ENCODE measurements around the gene SEPTIN5. TPM values are rescaled to one million over a fixed set of nuclear protein-coding genes. Genes with fewer than 3 reads are reported as not detected.
A peak's percentile ranks its signal among the peaks of the same experiment; 100 is the strongest.

Gene SEPTIN5
- total RNA-seq, 1 donor from 2014 or later = 197 TPM

- Mint-ChIP-seq H3K4me1 (ENCODE audit: low read depth) (peaks cover 27% of the 10 kb centered on the region), H3K27ac (ENCODE audit: unreplicated experiment) (peak overlapping the region; percentile 97), H3K36me3 (ENCODE audit: low read depth) (no peaks in the 10 kb centered on the region), H3K27me3 (ENCODE audit: low read depth) (no peaks in the 10 kb centered on the region), H3K4me3 (ENCODE audit: unreplicated experiment) (peak overlapping the region; percentile 68), H3K9me3 (ENCODE audit: low read depth) (no peaks in the 10 kb centered on the region)
- TF ChIP-seq, protein P1, sequence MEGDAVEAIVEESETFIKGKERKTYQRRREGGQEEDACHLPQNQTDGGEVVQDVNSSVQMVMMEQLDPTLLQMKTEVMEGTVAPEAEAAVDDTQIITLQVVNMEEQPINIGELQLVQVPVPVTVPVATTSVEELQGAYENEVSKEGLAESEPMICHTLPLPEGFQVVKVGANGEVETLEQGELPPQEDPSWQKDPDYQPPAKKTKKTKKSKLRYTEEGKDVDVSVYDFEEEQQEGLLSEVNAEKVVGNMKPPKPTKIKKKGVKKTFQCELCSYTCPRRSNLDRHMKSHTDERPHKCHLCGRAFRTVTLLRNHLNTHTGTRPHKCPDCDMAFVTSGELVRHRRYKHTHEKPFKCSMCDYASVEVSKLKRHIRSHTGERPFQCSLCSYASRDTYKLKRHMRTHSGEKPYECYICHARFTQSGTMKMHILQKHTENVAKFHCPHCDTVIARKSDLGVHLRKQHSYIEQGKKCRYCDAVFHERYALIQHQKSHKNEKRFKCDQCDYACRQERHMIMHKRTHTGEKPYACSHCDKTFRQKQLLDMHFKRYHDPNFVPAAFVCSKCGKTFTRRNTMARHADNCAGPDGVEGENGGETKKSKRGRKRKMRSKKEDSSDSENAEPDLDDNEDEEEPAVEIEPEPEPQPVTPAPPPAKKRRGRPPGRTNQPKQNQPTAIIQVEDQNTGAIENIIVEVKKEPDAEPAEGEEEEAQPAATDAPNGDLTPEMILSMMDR (IDR thresholded peaks at IDR 0.05) = no peak
- DNase-seq (ENCODE audit: low spot score) = peak; percentile 10
Observed at GRCh38 chr22:19691007-19691720, 23.1 kb upstream of the SEPTIN5 start.

GRCh38 chr22:19691721-19692341 lies 22.5 kb upstream of the SEPTIN5 start:
- no peaks in the 10 kb centered on the region for H3K9me3 Mint-ChIP-seq (ENCODE audit: low read depth)
- peaks cover 31% of the 10 kb centered on the region for H3K4me1 Mint-ChIP-seq (ENCODE audit: low read depth)
- peak; percentile 68 for DNase-seq (ENCODE audit: low spot score)
- no peaks in the 10 kb centered on the region for H3K27me3 Mint-ChIP-seq (ENCODE audit: low read depth)
- peak overlapping the region; percentile 97 for H3K27ac Mint-ChIP-seq (ENCODE audit: unreplicated experiment)
- no peaks in the 10 kb centered on the region for H3K36me3 Mint-ChIP-seq (ENCODE audit: low read depth)
- peak overlapping the region; percentile 68 for H3K4me3 Mint-ChIP-seq (ENCODE audit: unreplicated experiment)
- TF ChIP-seq, protein P1 (IDR thresholded peaks at IDR 0.05) = no peak

- Mint-ChIP-seq H3K27me3 (ENCODE audit: low read depth) (no peaks in the 10 kb centered on the region), H3K4me1 (ENCODE audit: low read depth) (peaks cover 31% of the 10 kb centered on the region), H3K4me3 (ENCODE audit: unreplicated experiment) (no peak overlapping the region), H3K9me3 (ENCODE audit: low read depth) (no peaks in the 10 kb centered on the region), H3K36me3 (ENCODE audit: low read depth) (no peaks in the 10 kb centered on the region), H3K27ac (ENCODE audit: unreplicated experiment) (no peak overlapping the region)
- TF ChIP-seq, protein P1 (IDR thresholded peaks at IDR 0.05) = no peak
- peak; percentile 74 for DNase-seq (ENCODE audit: low spot score)
Observed at GRCh38 chr22:19693581-19693980, 20.7 kb upstream of the SEPTIN5 start.

- Mint-ChIP-seq H3K27ac (ENCODE audit: unreplicated experiment) (no peak overlapping the region), H3K9me3 (ENCODE audit: low read depth) (no peaks in the 10 kb centered on the region), H3K4me1 (ENCODE audit: low read depth) (peaks cover 31% of the 10 kb centered on the region), H3K27me3 (ENCODE audit: low read depth) (no peaks in the 10 kb centered on the region), H3K4me3 (ENCODE audit: unreplicated experiment) (no peak overlapping the region), H3K36me3 (ENCODE audit: low read depth) (no peaks in the 10 kb centered on the region)
- peak; percentile 75 for DNase-seq (ENCODE audit: low spot score)
- TF ChIP-seq, protein P1 (IDR thresholded peaks at IDR 0.05) = no peak
Observed at GRCh38 chr22:19693981-19694670, 20.2 kb upstream of the SEPTIN5 start.

- Mint-ChIP-seq H3K27ac (ENCODE audit: unreplicated experiment) (peak overlapping the region; percentile 1), H3K27me3 (ENCODE audit: low read depth) (no peaks in the 10 kb centered on the region), H3K4me3 (ENCODE audit: unreplicated experiment) (no peak overlapping the region), H3K4me1 (ENCODE audit: low read depth) (peaks cover 30% of the 10 kb centered on the region), H3K9me3 (ENCODE audit: low read depth) (no peaks in the 10 kb centered on the region), H3K36me3 (ENCODE audit: low read depth) (no peaks in the 10 kb centered on the region)
- DNase-seq (ENCODE audit: low spot score) = peak; percentile 53
- TF ChIP-seq, protein P1 (IDR thresholded peaks at IDR 0.05) = no peak
Observed at GRCh38 chr22:19694696-19695095, 19.6 kb upstream of the SEPTIN5 start.
